ENCODE measurements around the gene OPALIN. TPM values are rescaled to one million over a fixed set of nuclear protein-coding genes. Genes with fewer than 3 reads are reported as not detected.

OPALIN gene
- total and polyA plus RNA-seq, 2 experiments from 2014 or later: not detected

- Histone ChIP-seq H3K27me3 (no peaks in the 10 kb centered on the region), H2AFZ (no peak overlapping the region), H3K9me2 (replicated peaks; ENCODE audit: insufficient read depth) (no peaks in the 10 kb centered on the region), H3K79me2 (no peaks in the 10 kb centered on the region), H4K20me1 (ENCODE audit: insufficient read depth, poor library complexity, severe bottlenecking) (no peaks in the 10 kb centered on the region), H3K9me3 (ENCODE audit: low read depth) (no peaks in the 10 kb centered on the region), H3K4me3 (no peak overlapping the region), H3K36me3 (replicated peaks; ENCODE audit: insufficient read depth, low read depth) (no peaks in the 10 kb centered on the region), H3K4me1 (ENCODE audit: insufficient read depth) (no peaks in the 10 kb centered on the region), H3K4me2 (no peak overlapping the region), H3K27ac (no peak overlapping the region)
- DNase-seq (ENCODE audit: low spot score): no peak
- TF ChIP-seq EZH2phosphoT487 (IDR thresholded peaks at IDR 0.05; ENCODE audit: low read depth, severe bottlenecking, unreplicated experiment): no peak
- TF ChIP-seq, protein P1, sequence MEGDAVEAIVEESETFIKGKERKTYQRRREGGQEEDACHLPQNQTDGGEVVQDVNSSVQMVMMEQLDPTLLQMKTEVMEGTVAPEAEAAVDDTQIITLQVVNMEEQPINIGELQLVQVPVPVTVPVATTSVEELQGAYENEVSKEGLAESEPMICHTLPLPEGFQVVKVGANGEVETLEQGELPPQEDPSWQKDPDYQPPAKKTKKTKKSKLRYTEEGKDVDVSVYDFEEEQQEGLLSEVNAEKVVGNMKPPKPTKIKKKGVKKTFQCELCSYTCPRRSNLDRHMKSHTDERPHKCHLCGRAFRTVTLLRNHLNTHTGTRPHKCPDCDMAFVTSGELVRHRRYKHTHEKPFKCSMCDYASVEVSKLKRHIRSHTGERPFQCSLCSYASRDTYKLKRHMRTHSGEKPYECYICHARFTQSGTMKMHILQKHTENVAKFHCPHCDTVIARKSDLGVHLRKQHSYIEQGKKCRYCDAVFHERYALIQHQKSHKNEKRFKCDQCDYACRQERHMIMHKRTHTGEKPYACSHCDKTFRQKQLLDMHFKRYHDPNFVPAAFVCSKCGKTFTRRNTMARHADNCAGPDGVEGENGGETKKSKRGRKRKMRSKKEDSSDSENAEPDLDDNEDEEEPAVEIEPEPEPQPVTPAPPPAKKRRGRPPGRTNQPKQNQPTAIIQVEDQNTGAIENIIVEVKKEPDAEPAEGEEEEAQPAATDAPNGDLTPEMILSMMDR (IDR thresholded peaks at IDR 0.05; ENCODE audit: poor library complexity): no peak
- no peak for TF ChIP-seq EZH2 (IDR thresholded peaks at IDR 0.05; ENCODE audit: borderline replicate concordance)
- 76% methylated on average over 5 of the region's 5 CpGs for WGBS (ENCODE audit: low lambda C conversion rate, missing lambda C conversion rate)
Observed at GRCh38 chr10:96299383-96299782, 59.4 kb downstream of the OPALIN start.

GRCh38 chr10:96298362-96298761, 60.4 kb downstream of the OPALIN start:
- Histone ChIP-seq H3K4me1 (ENCODE audit: insufficient read depth) (no peaks in the 10 kb centered on the region), H3K4me3 (no peak overlapping the region), H3K36me3 (replicated peaks; ENCODE audit: insufficient read depth, low read depth) (no peaks in the 10 kb centered on the region), H3K9me2 (replicated peaks; ENCODE audit: insufficient read depth) (no peaks in the 10 kb centered on the region), H3K9me3 (ENCODE audit: low read depth) (no peaks in the 10 kb centered on the region), H2AFZ (no peak overlapping the region), H3K4me2 (no peak overlapping the region), H3K27me3 (no peaks in the 10 kb centered on the region), H3K27ac (no peak overlapping the region), H3K79me2 (no peaks in the 10 kb centered on the region), H4K20me1 (ENCODE audit: insufficient read depth, poor library complexity, severe bottlenecking) (no peaks in the 10 kb centered on the region)
- no peak for TF ChIP-seq EZH2phosphoT487 (IDR thresholded peaks at IDR 0.05; ENCODE audit: low read depth, severe bottlenecking, unreplicated experiment)
- TF ChIP-seq, protein P1 (IDR thresholded peaks at IDR 0.05; ENCODE audit: poor library complexity): no peak
- no peak for TF ChIP-seq EZH2 (IDR thresholded peaks at IDR 0.05; ENCODE audit: borderline replicate concordance)
- DNase-seq (ENCODE audit: low spot score): no peak
- 81% methylated on average over 3 of the region's 3 CpGs for WGBS (ENCODE audit: low lambda C conversion rate, missing lambda C conversion rate)

GRCh38 chr10:96297486-96297885, 61.3 kb downstream of the OPALIN start:
- no peak for TF ChIP-seq EZH2 (IDR thresholded peaks at IDR 0.05; ENCODE audit: borderline replicate concordance)
- TF ChIP-seq, protein P1 (IDR thresholded peaks at IDR 0.05; ENCODE audit: poor library complexity): no peak
- no peaks in the 10 kb centered on the region for H3K79me2 ChIP-seq
- no peak for DNase-seq (ENCODE audit: low spot score)
- no peak overlapping the region for H3K4me3 ChIP-seq
- no peak overlapping the region for H3K4me2 ChIP-seq
- WGBS (ENCODE audit: low lambda C conversion rate, missing lambda C conversion rate): 88% methylated on average over 2 of the region's 2 CpGs
- H3K27ac ChIP-seq: no peak overlapping the region
- H3K9me2 ChIP-seq (replicated peaks; ENCODE audit: insufficient read depth): no peaks in the 10 kb centered on the region
- no peaks in the 10 kb centered on the region for H3K9me3 ChIP-seq (ENCODE audit: low read depth)
- H4K20me1 ChIP-seq (ENCODE audit: insufficient read depth, poor library complexity, severe bottlenecking): no peaks in the 10 kb centered on the region
- no peaks in the 10 kb centered on the region for H3K36me3 ChIP-seq (replicated peaks; ENCODE audit: insufficient read depth, low read depth)
- H2AFZ ChIP-seq: no peak overlapping the region
- H3K4me1 ChIP-seq (ENCODE audit: insufficient read depth): no peaks in the 10 kb centered on the region
- no peaks in the 10 kb centered on the region for H3K27me3 ChIP-seq

DNA sequence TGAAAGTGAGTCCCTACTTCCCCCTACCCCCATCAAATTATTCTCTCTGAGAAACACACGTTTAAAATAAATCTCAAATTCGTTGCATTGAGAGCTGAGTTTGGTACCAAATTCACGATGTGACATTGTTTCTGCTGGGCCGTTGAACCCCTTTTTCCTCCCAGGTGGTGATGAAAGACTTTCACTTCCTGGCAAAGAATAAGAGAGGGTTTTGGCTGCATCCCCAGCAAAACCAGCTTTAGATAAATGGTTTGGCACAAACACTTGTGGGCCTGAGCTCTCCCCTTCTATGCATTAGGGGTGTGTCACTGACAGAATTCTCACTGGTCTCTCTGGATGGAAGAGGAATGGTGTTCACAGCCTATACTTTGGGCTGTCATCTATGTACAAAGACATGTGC, 63.3 kb downstream of the OPALIN start:
- no peak for DNase-seq (ENCODE audit: low spot score)
- no peak overlapping the region for H3K4me2 ChIP-seq
- no peaks in the 10 kb centered on the region for H3K27me3 ChIP-seq
- TF ChIP-seq EZH2 (IDR thresholded peaks at IDR 0.05; ENCODE audit: borderline replicate concordance): no peak
- TF ChIP-seq, protein P1 (IDR thresholded peaks at IDR 0.05; ENCODE audit: poor library complexity): no peak
- TF ChIP-seq EZH2phosphoT487 (IDR thresholded peaks at IDR 0.05; ENCODE audit: low read depth, severe bottlenecking, unreplicated experiment): no peak
- H3K4me1 ChIP-seq (ENCODE audit: insufficient read depth): no peaks in the 10 kb centered on the region
- H3K79me2 ChIP-seq: no peaks in the 10 kb centered on the region
- no peaks in the 10 kb centered on the region for H3K9me3 ChIP-seq (ENCODE audit: low read depth)
- H3K9me2 ChIP-seq (replicated peaks; ENCODE audit: insufficient read depth): no peaks in the 10 kb centered on the region
- no peak overlapping the region for H3K4me3 ChIP-seq
- WGBS (ENCODE audit: low lambda C conversion rate, missing lambda C conversion rate): 76% methylated on average over 4 of the region's 4 CpGs
- H3K36me3 ChIP-seq (replicated peaks; ENCODE audit: insufficient read depth, low read depth): no peaks in the 10 kb centered on the region
- no peaks in the 10 kb centered on the region for H4K20me1 ChIP-seq (ENCODE audit: insufficient read depth, poor library complexity, severe bottlenecking)
- H2AFZ ChIP-seq: no peak overlapping the region
- H3K27ac ChIP-seq: no peak overlapping the region

Data from hepatocyte (in vitro differentiated cells).